ENCODE results near the gene NOLC1.
"Not testable (repeated sequence)": the region's sequence is repeated elsewhere in the genome, so short reads cannot be mapped to it uniquely, and the experiment has no call there.

The NOLC1 gene

GRCh38 chr10:102157224-102157623, 5.0 kb downstream of the NOLC1 start:
- no peak for DNase-seq

GRCh38 chr10:102159051-102159597, 6.9 kb downstream of the NOLC1 start:
- DNase-seq: peak; percentile 26

GRCh38 chr10:102159831-102160230, 7.6 kb downstream of the NOLC1 start:
- no peak for DNase-seq

- DNase-seq: no peak
Observed at GRCh38 chr10:102163342-102163989, 11.3 kb downstream of the NOLC1 start.

- no peak for DNase-seq
Observed at GRCh38 chr10:102167861-102168260, 15.7 kb downstream of the NOLC1 start.

GRCh38 chr10:102170602-102171001, 18.4 kb downstream of the NOLC1 start:
- no peak for DNase-seq

GRCh38 chr10:102172288-102172687, 20.1 kb downstream of the NOLC1 start:
- DNase-seq: no peak

GRCh38 chr10:102175415-102175814, 23.2 kb downstream of the NOLC1 start:
- DNase-seq: peak; percentile 68

GRCh38 chr10:102184606-102185005, 32.4 kb downstream of the NOLC1 start:
- DNase-seq: no peak

GRCh38 chr10:102185272-102185671, 33.1 kb downstream of the NOLC1 start:
- DNase-seq: no peak

- DNase-seq: no peak
Observed at GRCh38 chr10:102185811-102186527, 33.8 kb downstream of the NOLC1 start.

GRCh38 chr10:102188298-102188940, 36.2 kb downstream of the NOLC1 start:
- no peak for DNase-seq

- not testable (repeated sequence) for DNase-seq
Observed at GRCh38 chr10:102188941-102189898, 37.0 kb downstream of the NOLC1 start.

GRCh38 chr10:102191956-102192355, 39.8 kb downstream of the NOLC1 start:
- DNase-seq: no peak

- DNase-seq: peak; percentile 7
Observed at GRCh38 chr10:102195296-102195870, 43.2 kb downstream of the NOLC1 start.

GRCh38 chr10:102196893-102197292, 44.7 kb downstream of the NOLC1 start:
- DNase-seq: no peak

- DNase-seq: no peak
Observed at GRCh38 chr10:102198027-102198426, 45.8 kb downstream of the NOLC1 start.

- DNase-seq: no peak
Observed at GRCh38 chr10:102200751-102201640, 48.8 kb downstream of the NOLC1 start.

- no peak for DNase-seq
Observed at GRCh38 chr10:102202386-102202785, 50.2 kb downstream of the NOLC1 start.

GRCh38 chr10:102208311-102209035, 56.3 kb downstream of the NOLC1 start:
- DNase-seq: no peak
